Measurements from ENCODE around the gene MIDN. TPM values are rescaled to one million over a fixed set of nuclear protein-coding genes. Genes with fewer than 3 reads are reported as not detected.

Gene MIDN
- total RNA-seq, 2 donors from 2014 or later: 36.3 to 43.5 TPM

DNA sequence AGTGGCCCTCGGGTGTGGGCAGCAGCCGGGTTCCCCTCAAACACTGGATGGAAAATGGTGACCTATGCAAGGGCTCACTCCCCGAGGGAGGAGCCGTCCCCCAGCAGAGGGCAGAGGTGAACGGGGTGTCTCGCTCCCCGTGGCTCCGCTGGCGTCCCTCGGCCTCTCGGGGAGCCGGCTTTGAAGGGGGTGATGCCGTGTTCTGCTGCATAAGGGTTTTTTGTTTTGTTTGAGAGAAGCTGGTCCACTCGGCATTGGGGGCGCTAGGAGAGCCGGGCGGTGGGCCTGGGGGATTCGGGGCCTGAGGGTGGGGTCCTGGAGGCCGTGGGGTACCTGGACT, 41.3 kb downstream of the MIDN start:
- Histone ChIP-seq H3K27me3 (peaks cover 0 to 60% of the 10 kb centered on the region in 2 donors), H3K4me1 (peaks cover 28% of the 10 kb centered on the region), H3K27ac (no peak overlapping the region), H3K4me3 (no peak overlapping the region), H3K9me3 (no peaks in the 10 kb centered on the region), H3K36me3 (replicated peaks in 1 of 2; ENCODE audit: insufficient read depth in 1 of 2, low read depth in 2 of 2) (no peaks in the 10 kb centered on the region)
- DNase-seq (no peak), ATAC-seq (no peak)
- intact Hi-C loops (cut with DNase I): loop anchor here (10.0 kb wide), 1 partner anchor 225 kb away; the partner anchor contains the start of gene ADAMTSL5
- WGBS, 2 donors: 58 to 70% methylated on average over 11 to 19 of the region's 19 CpGs
- no peak for TF ChIP-seq POLR2A (IDR thresholded peaks at IDR 0.05)
- TF ChIP-seq, protein P1, sequence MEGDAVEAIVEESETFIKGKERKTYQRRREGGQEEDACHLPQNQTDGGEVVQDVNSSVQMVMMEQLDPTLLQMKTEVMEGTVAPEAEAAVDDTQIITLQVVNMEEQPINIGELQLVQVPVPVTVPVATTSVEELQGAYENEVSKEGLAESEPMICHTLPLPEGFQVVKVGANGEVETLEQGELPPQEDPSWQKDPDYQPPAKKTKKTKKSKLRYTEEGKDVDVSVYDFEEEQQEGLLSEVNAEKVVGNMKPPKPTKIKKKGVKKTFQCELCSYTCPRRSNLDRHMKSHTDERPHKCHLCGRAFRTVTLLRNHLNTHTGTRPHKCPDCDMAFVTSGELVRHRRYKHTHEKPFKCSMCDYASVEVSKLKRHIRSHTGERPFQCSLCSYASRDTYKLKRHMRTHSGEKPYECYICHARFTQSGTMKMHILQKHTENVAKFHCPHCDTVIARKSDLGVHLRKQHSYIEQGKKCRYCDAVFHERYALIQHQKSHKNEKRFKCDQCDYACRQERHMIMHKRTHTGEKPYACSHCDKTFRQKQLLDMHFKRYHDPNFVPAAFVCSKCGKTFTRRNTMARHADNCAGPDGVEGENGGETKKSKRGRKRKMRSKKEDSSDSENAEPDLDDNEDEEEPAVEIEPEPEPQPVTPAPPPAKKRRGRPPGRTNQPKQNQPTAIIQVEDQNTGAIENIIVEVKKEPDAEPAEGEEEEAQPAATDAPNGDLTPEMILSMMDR (IDR thresholded peaks at IDR 0.05): no peak

DNA sequence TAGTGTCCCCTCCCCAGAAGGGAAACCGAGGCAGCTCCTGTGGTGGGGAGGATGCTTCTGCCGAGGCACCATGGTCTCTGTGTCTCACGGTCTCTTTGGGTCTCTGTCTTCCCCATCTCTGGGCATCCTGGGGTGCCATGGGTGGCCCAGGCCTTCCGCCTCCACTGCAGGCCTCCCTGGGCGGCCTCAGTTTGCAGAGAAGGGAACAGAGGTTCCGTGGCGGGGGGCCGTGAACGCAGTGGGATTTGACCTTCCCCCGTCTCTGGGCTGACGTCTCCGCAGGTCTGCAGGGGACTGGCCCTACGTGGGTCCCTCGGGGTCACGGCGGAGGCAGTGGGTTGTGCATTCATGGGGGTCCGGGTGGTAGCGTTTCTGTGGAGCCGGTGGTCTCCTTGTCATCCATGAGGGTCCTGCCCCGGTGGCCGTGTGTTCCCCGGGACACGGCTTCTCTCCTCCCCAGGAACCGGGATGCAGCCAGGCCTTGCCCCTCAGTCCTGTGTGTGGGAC, 41.9 kb downstream of the MIDN start:
- Histone ChIP-seq H3K4me3 (no peak overlapping the region), H3K27me3 (peaks cover 0 to 61% of the 10 kb centered on the region in 2 donors), H3K27ac (no peak overlapping the region), H3K36me3 (replicated peaks in 1 of 2; ENCODE audit: insufficient read depth in 1 of 2, low read depth in 2 of 2) (no peaks in the 10 kb centered on the region), H3K4me1 (peaks cover 33% of the 10 kb centered on the region), H3K9me3 (no peaks in the 10 kb centered on the region)
- intact Hi-C loops (cut with DNase I): no loop called here
- WGBS, 2 donors: 77 to 80% methylated on average over 9 to 24 of the region's 24 CpGs
- DNase-seq (no peak), ATAC-seq (no peak)
- no peak for TF ChIP-seq POLR2A (IDR thresholded peaks at IDR 0.05)
- TF ChIP-seq, protein P1 (IDR thresholded peaks at IDR 0.05): no peak

DNA sequence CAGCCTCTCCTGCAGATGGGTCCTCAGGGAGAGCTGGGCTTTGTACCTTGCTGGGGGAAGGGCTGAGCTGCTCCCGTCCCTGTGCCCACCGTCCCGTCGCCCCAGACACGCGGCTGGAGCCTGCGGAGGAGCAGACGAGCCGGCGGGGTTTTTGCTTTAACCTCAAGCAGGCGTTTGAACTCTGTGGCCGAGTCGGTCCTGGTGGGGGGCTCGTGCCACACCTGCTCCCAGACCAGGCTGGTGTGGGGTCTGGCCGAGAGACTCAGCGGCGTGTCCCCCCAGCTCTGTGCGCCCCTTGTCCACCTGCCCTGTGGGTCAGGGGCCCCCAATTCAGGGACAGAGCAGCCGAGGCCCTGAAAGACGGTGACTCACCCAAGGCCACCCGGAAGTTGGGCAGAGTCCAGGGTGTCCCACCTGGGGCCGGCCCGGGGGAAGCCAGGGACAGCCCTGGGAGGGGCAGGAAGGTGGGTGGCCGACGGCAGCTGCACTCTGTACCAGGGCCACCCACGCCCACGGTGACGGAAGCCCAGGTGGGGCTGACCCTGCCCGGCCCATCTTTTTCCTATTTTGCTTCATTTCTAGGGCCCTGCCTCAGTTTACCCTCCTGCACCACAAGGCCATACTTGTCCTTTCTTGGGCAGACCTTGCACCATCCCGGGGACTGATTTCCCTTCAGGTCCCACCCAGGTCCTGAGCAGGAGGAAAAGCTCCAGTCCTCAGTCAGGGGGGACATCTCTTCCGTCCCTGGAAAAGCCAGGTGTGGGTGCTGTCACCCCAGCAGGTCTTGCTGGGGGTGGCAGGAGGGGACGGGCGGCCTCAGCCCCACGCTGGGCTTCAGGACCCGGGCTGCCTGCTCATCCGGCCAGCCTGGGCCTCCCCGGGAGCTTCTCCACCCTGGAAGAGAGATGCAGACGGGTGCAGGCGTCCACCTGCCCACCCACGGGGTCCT, 42.6 kb downstream of the MIDN start:
- no peak overlapping the region for H3K4me3 ChIP-seq
- TF ChIP-seq, protein P1 (IDR thresholded peaks at IDR 0.05): no peak
- TF ChIP-seq POLR2A (IDR thresholded peaks at IDR 0.05): no peak
- DNase-seq (no peak), ATAC-seq (no peak)
- H3K4me1 ChIP-seq: peaks cover 37% of the 10 kb centered on the region
- WGBS, 2 donors: 66 to 79% methylated on average over 4 to 39 of the region's 40 CpGs
- intact Hi-C loops (cut with DNase I): no loop called here
- no peaks in the 10 kb centered on the region for H3K36me3 ChIP-seq (replicated peaks in 1 of 2; ENCODE audit: insufficient read depth in 1 of 2, low read depth in 2 of 2)
- peaks cover 0 to 63% of the 10 kb centered on the region in 2 donors for H3K27me3 ChIP-seq
- H3K9me3 ChIP-seq: no peaks in the 10 kb centered on the region
- no peak overlapping the region for H3K27ac ChIP-seq

DNA sequence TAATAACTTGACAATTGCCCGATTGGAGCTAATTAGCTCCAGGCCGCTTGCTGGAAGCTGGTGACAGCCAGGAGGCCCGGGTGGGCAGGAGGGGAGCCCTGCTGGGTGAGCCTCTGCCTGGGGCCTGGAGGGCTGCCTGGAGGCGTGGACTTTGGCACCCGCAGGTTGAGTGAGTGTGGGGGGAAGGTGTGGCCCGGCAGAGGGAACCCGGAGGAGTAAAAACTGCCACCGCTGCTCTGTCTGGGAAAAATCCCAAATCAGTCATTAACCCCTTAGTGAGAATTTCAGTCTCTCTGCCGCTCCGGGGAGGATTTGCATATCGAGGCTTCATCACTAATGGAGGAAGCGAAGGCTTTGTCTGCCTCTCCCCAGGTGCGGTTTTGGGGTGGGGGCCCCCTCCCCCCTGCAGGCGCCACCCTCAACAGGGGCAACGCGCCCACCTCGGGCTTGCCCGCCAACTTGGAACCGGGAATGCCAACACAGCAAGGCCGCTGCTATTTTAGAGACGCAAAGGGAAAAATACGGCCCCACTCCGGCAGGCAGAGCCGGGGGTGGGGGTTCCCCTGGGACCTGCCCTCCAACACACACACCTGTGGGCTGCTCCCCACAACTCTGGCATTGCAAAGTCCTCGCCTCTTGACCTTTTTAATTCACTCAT, 43.5 kb downstream of the MIDN start:
- no peak for ATAC-seq
- 61% methylated on average over 11 to 25 of the region's 25 CpGs for WGBS, 2 donors
- intact Hi-C loops (cut with DNase I): no loop called here
- Histone ChIP-seq H3K36me3 (replicated peaks in 1 of 2; ENCODE audit: insufficient read depth in 1 of 2, low read depth in 2 of 2) (no peaks in the 10 kb centered on the region), H3K4me3 (no peak overlapping the region), H3K27ac (no peak overlapping the region), H3K27me3 (peaks cover 0 to 57% of the 10 kb centered on the region in 2 donors), H3K4me1 (peaks cover 31% of the 10 kb centered on the region), H3K9me3 (no peaks in the 10 kb centered on the region)
- TF ChIP-seq POLR2A (IDR thresholded peaks at IDR 0.05): no peak
- TF ChIP-seq, protein P1 (IDR thresholded peaks at IDR 0.05): no peak
- no peak for DNase-seq

Measured in body of pancreas (tissue), 4 donors.